GM18951 (cell line): ENCODE data around the gene GPR146.
"Not testable (repeated sequence)": the region's sequence is repeated elsewhere in the genome, so short reads cannot be mapped to it uniquely, and the experiment has no call there.

ENCODE experiments used
- POLR2A ChIP-seq: IDR thresholded peaks from 4 replicates; pipeline ENCODE4 v1.6.1; 2011; ENCODE audit warnings: mild to moderate bottlenecking; ENCODE audit not compliant: insufficient read length, insufficient read depth; ENCODE audit errors: extremely low read depth
- in situ Hi-C: fragments of 300-500 bp; cut with MboI; formaldehyde crosslinking; loops from one replicate; pipeline ENCODE4 v1.12.0; 2022; ENCODE audit warnings: low sequenced_read_pairs, mixed read lengths, inconsistent platforms; ENCODE audit not compliant: unreplicated experiment

The GPR146 gene

GRCh38 chr7:1073142-1073977, 29.0 kb downstream of the GPR146 start:
- TF ChIP-seq POLR2A: no peak
- in situ Hi-C loops: no loop called here

GRCh38 chr7:1074018-1074417, 29.7 kb downstream of the GPR146 start:
- in situ Hi-C loops: not testable (repeated sequence)

GRCh38 chr7:1074593-1075431, 30.5 kb downstream of the GPR146 start:
- TF ChIP-seq POLR2A: no peak
- in situ Hi-C loops: no loop called here

- TF ChIP-seq POLR2A: no peak
- in situ Hi-C loops: no loop called here
These were observed 32.1 kb downstream of the GPR146 start for GRCh38 chr7:1076184-1077072.

GRCh38 chr7:1078519-1078918, 34.2 kb downstream of the GPR146 start:
- TF ChIP-seq POLR2A: no peak
- in situ Hi-C loops: no loop called here

GRCh38 chr7:1078985-1079384, 34.6 kb downstream of the GPR146 start:
- TF ChIP-seq POLR2A: no peak
- in situ Hi-C loops: no loop called here

GRCh38 chr7:1079546-1079945, 35.2 kb downstream of the GPR146 start:
- no peak for TF ChIP-seq POLR2A
- in situ Hi-C loops: no loop called here

- no peak for TF ChIP-seq POLR2A
- in situ Hi-C loops: no loop called here
These were observed 36.0 kb downstream of the GPR146 start for GRCh38 chr7:1080252-1080920.

GRCh38 chr7:1080921-1081255, 36.5 kb downstream of the GPR146 start:
- in situ Hi-C loops: no loop called here
- no peak for TF ChIP-seq POLR2A

- no peak for TF ChIP-seq POLR2A
- in situ Hi-C loops: no loop called here
These were observed 37.0 kb downstream of the GPR146 start for GRCh38 chr7:1081336-1081735.

- in situ Hi-C loops: no loop called here
- TF ChIP-seq POLR2A: no peak
These were observed 37.6 kb downstream of the GPR146 start for GRCh38 chr7:1081931-1082401.
